HG03378 (cell line): ENCODE measurements around the gene AASDH.

Experiments
- ATAC-seq: cut with Tn5 transposase; IDR thresholded peaks from one replicate; pipeline ENCODE4 v1.9.1; 2021; ENCODE audit warnings: mild to moderate bottlenecking, moderate library complexity; ENCODE audit not compliant: unreplicated experiment

The AASDH gene

GRCh38 chr4:56318555-56318954 lies 68.7 kb downstream of the AASDH start:
- ATAC-seq = no peak

- ATAC-seq = no peak
Measured at GRCh38 chr4:56317749-56318148, 69.5 kb downstream of the AASDH start.

- ATAC-seq = no peak
Measured at GRCh38 chr4:56316011-56316650, 71.2 kb downstream of the AASDH start.

GRCh38 chr4:56315543-56315942 lies 71.7 kb downstream of the AASDH start:
- no peak for ATAC-seq

GRCh38 chr4:56315041-56315440 lies 72.2 kb downstream of the AASDH start:
- no peak for ATAC-seq

- no peak for ATAC-seq
Measured at GRCh38 chr4:56314207-56314915, 72.9 kb downstream of the AASDH start.

- ATAC-seq = no peak
Measured at GRCh38 chr4:56313132-56313531, 74.2 kb downstream of the AASDH start.

GRCh38 chr4:56311299-56311975 lies 75.9 kb downstream of the AASDH start:
- no peak for ATAC-seq

- ATAC-seq = no peak
Measured at GRCh38 chr4:56310401-56311125, 76.7 kb downstream of the AASDH start.

- no peak for ATAC-seq
Measured at GRCh38 chr4:56308384-56308783, 78.9 kb downstream of the AASDH start.

- no peak for ATAC-seq
Measured at GRCh38 chr4:56307423-56307822, 79.9 kb downstream of the AASDH start.

GRCh38 chr4:56305390-56305789 lies 81.9 kb downstream of the AASDH start:
- no peak for ATAC-seq

GRCh38 chr4:56303921-56304320 lies 83.4 kb downstream of the AASDH start:
- no peak for ATAC-seq

GRCh38 chr4:56302760-56303159 lies 84.5 kb downstream of the AASDH start:
- no peak for ATAC-seq

- ATAC-seq = no peak
Measured at GRCh38 chr4:56301997-56302496, 85.2 kb downstream of the AASDH start.

- peak; percentile 93 for ATAC-seq
Measured at GRCh38 chr4:56301181-56301996, 85.9 kb downstream of the AASDH start.

- no peak for ATAC-seq
Measured at GRCh38 chr4:56298236-56298635, 89.1 kb downstream of the AASDH start.

- ATAC-seq = no peak
Measured at GRCh38 chr4:56297776-56298175, 89.5 kb downstream of the AASDH start.

GRCh38 chr4:56296526-56296925 lies 90.8 kb downstream of the AASDH start:
- no peak for ATAC-seq

GRCh38 chr4:56293121-56293520 lies 94.2 kb downstream of the AASDH start:
- no peak for ATAC-seq
